ENCODE data around the gene SLC44A1. TPM values are rescaled to one million over a fixed set of nuclear protein-coding genes. Genes with fewer than 3 reads are reported as not detected.

The SLC44A1 gene
- total RNA-seq, 1 experiment from 2014 or later: 15.2 TPM

DNA sequence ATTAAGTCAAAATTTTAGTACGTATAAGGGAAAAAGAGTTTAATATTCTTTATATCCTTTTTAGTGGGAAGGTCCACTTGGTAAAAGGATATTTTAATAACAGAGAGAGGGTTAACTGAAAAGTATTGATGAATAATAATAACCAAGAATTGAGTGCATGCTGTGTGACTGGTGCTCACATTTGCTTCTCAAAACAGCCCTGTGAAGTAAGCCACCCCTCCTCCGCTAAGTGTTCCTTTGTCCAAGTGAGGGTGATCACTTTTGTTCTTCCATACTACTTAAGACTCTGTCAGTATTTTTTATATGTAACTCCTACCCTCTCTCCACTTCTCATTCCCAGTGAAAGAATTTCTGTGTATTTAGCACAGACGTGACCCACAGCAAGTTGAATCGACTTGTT is 51.5 kb downstream of the SLC44A1 start:
- DNase-seq (ENCODE audit: unreplicated experiment): no peak

GRCh38 chr9:105296445-105296844 is 52.0 kb downstream of the SLC44A1 start:
- intact Hi-C loops (cut with micrococcal nuclease): loop anchor here (5.0 kb wide), 1 partner anchor 34 kb away; no protein-coding TSS in a partner anchor
- Mint-ChIP-seq H3K4me3 (ENCODE audit: unreplicated experiment) (no peak overlapping the region), H3K27ac (ENCODE audit: low read depth, unreplicated experiment) (peak overlapping the region; percentile 78), H3K36me3 (ENCODE audit: insufficient read depth, unreplicated experiment) (peaks cover 6% of the 10 kb centered on the region), H3K27me3 (ENCODE audit: insufficient read depth, unreplicated experiment) (no peaks in the 10 kb centered on the region), H3K4me1 (ENCODE audit: insufficient read depth, unreplicated experiment) (peaks cover 35% of the 10 kb centered on the region), H3K9me3 (ENCODE audit: unreplicated experiment) (no peaks in the 10 kb centered on the region)
- TF ChIP-seq, protein P1, sequence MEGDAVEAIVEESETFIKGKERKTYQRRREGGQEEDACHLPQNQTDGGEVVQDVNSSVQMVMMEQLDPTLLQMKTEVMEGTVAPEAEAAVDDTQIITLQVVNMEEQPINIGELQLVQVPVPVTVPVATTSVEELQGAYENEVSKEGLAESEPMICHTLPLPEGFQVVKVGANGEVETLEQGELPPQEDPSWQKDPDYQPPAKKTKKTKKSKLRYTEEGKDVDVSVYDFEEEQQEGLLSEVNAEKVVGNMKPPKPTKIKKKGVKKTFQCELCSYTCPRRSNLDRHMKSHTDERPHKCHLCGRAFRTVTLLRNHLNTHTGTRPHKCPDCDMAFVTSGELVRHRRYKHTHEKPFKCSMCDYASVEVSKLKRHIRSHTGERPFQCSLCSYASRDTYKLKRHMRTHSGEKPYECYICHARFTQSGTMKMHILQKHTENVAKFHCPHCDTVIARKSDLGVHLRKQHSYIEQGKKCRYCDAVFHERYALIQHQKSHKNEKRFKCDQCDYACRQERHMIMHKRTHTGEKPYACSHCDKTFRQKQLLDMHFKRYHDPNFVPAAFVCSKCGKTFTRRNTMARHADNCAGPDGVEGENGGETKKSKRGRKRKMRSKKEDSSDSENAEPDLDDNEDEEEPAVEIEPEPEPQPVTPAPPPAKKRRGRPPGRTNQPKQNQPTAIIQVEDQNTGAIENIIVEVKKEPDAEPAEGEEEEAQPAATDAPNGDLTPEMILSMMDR (IDR thresholded peaks at IDR 0.05; ENCODE audit: unreplicated experiment): no peak
- DNase-seq (ENCODE audit: unreplicated experiment): no peak
- ChIA-PET CTCF (interaction anchor here (0.7 to 1.4 kb wide), 2 partner anchors 51 to 140 kb away, joined by 3 to 5 read pairs; no protein-coding TSS in a partner anchor), POLR2A (interaction anchor here (0.6 to 3.9 kb wide), 9 partner anchors 9 to 684 kb away, joined by 3 to 37 read pairs (median 3); partner anchors contain the start of gene SLC44A1)
- TSS peak; percentile 34 for BruUV-seq (replicated peaks)

More for the DNA sequence above, 51.5 kb downstream of the SLC44A1 start:
- no peak overlapping the region for H3K4me3 Mint-ChIP-seq (ENCODE audit: unreplicated experiment)
- TF ChIP-seq, protein P1 (IDR thresholded peaks at IDR 0.05; ENCODE audit: unreplicated experiment): no peak
- BruUV-seq (replicated peaks): no TSS peak
- peaks cover 40% of the 10 kb centered on the region for H3K4me1 Mint-ChIP-seq (ENCODE audit: insufficient read depth, unreplicated experiment)
- no peaks in the 10 kb centered on the region for H3K27me3 Mint-ChIP-seq (ENCODE audit: insufficient read depth, unreplicated experiment)
- no peaks in the 10 kb centered on the region for H3K9me3 Mint-ChIP-seq (ENCODE audit: unreplicated experiment)
- POLR2A ChIA-PET: interaction anchor here (1.4 to 3.9 kb wide), 3 partner anchors 9 to 50 kb away, joined by 3 to 37 read pairs (median 11); partner anchors contain the start of gene SLC44A1
- CTCF ChIA-PET: interaction anchor here (0.7 to 1.4 kb wide), 2 partner anchors 51 to 140 kb away, joined by 3 to 5 read pairs; no protein-coding TSS in a partner anchor
- peak overlapping the region; percentile 78 for H3K27ac Mint-ChIP-seq (ENCODE audit: low read depth, unreplicated experiment)
- intact Hi-C loops (cut with micrococcal nuclease): loop anchor here (5.0 kb wide), 1 partner anchor 34 kb away; no protein-coding TSS in a partner anchor
- H3K36me3 Mint-ChIP-seq (ENCODE audit: insufficient read depth, unreplicated experiment): peaks cover 6% of the 10 kb centered on the region

- Mint-ChIP-seq H3K9me3 (ENCODE audit: unreplicated experiment) (no peaks in the 10 kb centered on the region), H3K4me1 (ENCODE audit: insufficient read depth, unreplicated experiment) (peaks cover 31% of the 10 kb centered on the region), H3K27me3 (ENCODE audit: insufficient read depth, unreplicated experiment) (no peaks in the 10 kb centered on the region), H3K4me3 (ENCODE audit: unreplicated experiment) (no peak overlapping the region), H3K27ac (ENCODE audit: low read depth, unreplicated experiment) (peak overlapping the region; percentile 78), H3K36me3 (ENCODE audit: insufficient read depth, unreplicated experiment) (peaks cover 6% of the 10 kb centered on the region)
- POLR2A ChIA-PET: interaction anchor here (0.6 to 3.9 kb wide), 10 partner anchors 9 to 685 kb away, joined by 3 to 37 read pairs (median 3); partner anchors contain the start of gene SLC44A1
- TF ChIP-seq, protein P1 (IDR thresholded peaks at IDR 0.05; ENCODE audit: unreplicated experiment): no peak
- DNase-seq (ENCODE audit: unreplicated experiment): peak; percentile 91
- CTCF ChIA-PET: interaction anchor here (0.5 to 1.4 kb wide), 4 partner anchors 45 to 266 kb away, joined by 3 to 8 read pairs (median 4); no protein-coding TSS in a partner anchor
- no TSS peak for BruUV-seq (replicated peaks)
- intact Hi-C loops (cut with micrococcal nuclease): loop anchor here (5.0 kb wide), 1 partner anchor 35 kb away; no protein-coding TSS in a partner anchor
Measured at GRCh38 chr9:105296877-105297287, 52.4 kb downstream of the SLC44A1 start.

DNA sequence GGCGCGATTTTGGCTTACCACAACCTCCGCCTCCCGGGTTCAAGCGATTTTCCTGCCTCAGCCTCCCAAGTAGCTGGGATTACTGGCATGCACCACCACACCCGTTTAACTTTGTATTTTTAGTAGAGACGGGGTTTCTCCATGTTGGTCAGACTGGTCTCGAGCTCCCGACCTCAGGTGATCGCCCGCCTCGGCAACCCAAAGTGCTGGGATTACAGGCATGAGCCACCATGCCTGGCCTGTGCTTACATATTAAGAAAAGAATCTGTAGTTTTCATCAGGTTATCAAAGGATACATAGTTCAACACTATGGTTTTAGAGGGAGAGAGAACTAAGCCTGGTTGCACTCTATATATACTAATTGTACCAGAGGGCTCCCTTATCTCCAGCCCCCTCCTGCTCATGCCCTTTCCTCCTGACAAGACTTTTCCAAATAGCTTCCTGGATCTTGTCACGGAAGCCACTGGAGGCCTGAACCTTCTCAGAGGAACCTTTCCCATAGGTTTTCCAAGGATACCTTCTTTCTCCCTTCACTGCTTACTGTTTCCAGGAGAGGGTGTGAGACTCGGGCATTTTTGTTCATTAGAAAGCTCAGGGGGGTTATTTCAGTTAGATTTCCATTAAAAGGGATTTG is 53.1 kb downstream of the SLC44A1 start:
- TF ChIP-seq, protein P1 (IDR thresholded peaks at IDR 0.05; ENCODE audit: unreplicated experiment): no peak
- Mint-ChIP-seq H3K9me3 (ENCODE audit: unreplicated experiment) (no peaks in the 10 kb centered on the region), H3K36me3 (ENCODE audit: insufficient read depth, unreplicated experiment) (peaks cover 6% of the 10 kb centered on the region), H3K27me3 (ENCODE audit: insufficient read depth, unreplicated experiment) (no peaks in the 10 kb centered on the region), H3K4me1 (ENCODE audit: insufficient read depth, unreplicated experiment) (peaks cover 31% of the 10 kb centered on the region), H3K27ac (ENCODE audit: low read depth, unreplicated experiment) (peak overlapping the region; percentile 78), H3K4me3 (ENCODE audit: unreplicated experiment) (no peak overlapping the region)
- no peak for DNase-seq (ENCODE audit: unreplicated experiment)
- ChIA-PET POLR2A (interaction anchor here (0.5 to 3.9 kb wide), 10 partner anchors 8 to 264 kb away, joined by 3 to 37 read pairs (median 4); partner anchors contain the start of gene SLC44A1), CTCF (interaction anchor here (0.5 to 1.4 kb wide), 7 partner anchors 10 to 267 kb away, joined by 3 to 8 read pairs (median 3); no protein-coding TSS in a partner anchor)
- no TSS peak for BruUV-seq (replicated peaks)
- intact Hi-C loops (cut with micrococcal nuclease): loop anchor here (5.0 kb wide), 1 partner anchor 35 kb away; no protein-coding TSS in a partner anchor

Data from MCF 10A (cell line).